Activated CD8-positive, alpha-beta memory T cell treated with anti-CD3 and anti-CD28 coated beads, Interleukin-2, amount 10 ng/mL, durations not matched to agents 7 days and 5 days (primary cell): ENCODE data around the gene SLC5A5. TPM values are rescaled to one million over a fixed set of nuclear protein-coding genes. Genes with fewer than 3 reads are reported as not detected.

Source experiments
- ATAC-seq: fragments of 150-1000 bp; cut with Tn5 transposase; one replicate; pipeline ENCODE4 v1.10.0; 2021; ENCODE audit warnings: moderate library complexity
- CTCF ChIA-PET: fragments of 350-600 bp; sonication (Branson Sonifier 250); formaldehyde crosslinking; loops from one replicate; lab custom pipeline; 2021; ENCODE audit warnings: antibody characterized with exemption; lab: Charles Lee
- DNase-seq: peaks from one replicate; pipeline ENCODE4 v3.0.0-alpha.2; 2020
- H3K27ac Mint-ChIP-seq: one replicate; pipeline ENCODE4 v1.8.0; 2021; ENCODE audit warnings: mild to moderate bottlenecking, mixed read lengths
- H3K27me3 Mint-ChIP-seq: one replicate; pipeline ENCODE4 v1.8.0; 2021; ENCODE audit warnings: mixed read lengths
- H3K36me3 Mint-ChIP-seq: one replicate; pipeline ENCODE4 v1.8.0; 2021; ENCODE audit warnings: mild to moderate bottlenecking, mixed read lengths
- H3K4me1 Mint-ChIP-seq: one replicate; pipeline ENCODE4 v1.8.0; 2021; ENCODE audit warnings: mixed read lengths
- H3K4me3 Mint-ChIP-seq: one replicate; pipeline ENCODE4 v1.8.0; 2021; ENCODE audit warnings: mild to moderate bottlenecking, moderate library complexity, mixed read lengths
- H3K9me3 Mint-ChIP-seq: one replicate; pipeline ENCODE4 v1.8.0; 2022; ENCODE audit warnings: low read depth, mixed read lengths
- total RNA-seq, 2 experiments: library from RNA; stranded (reverse); gene quantifications; one replicate each; pipeline ENCODE4 v1.2.3, GENCODE V29; 2021

The SLC5A5 gene
- total RNA-seq, 2 experiments from 2014 or later, result 0.59 to 0.73 TPM

- Mint-ChIP-seq H3K4me1 (peaks cover 28% of the 10 kb centered on the region), H3K27ac (no peak overlapping the region), H3K4me3 (no peak overlapping the region), H3K36me3 (peaks cover 9% of the 10 kb centered on the region), H3K27me3 (no peaks in the 10 kb centered on the region), H3K9me3 (no peaks in the 10 kb centered on the region)
- ATAC-seq, result peak; percentile 24
- CTCF ChIA-PET, result interaction anchor here (0.6 to 9.5 kb wide), 29 partner anchors 9 to 360 kb away, joined by 3 to 361 read pairs (median 4); partner anchors contain the start of genes CCDC124, FCHO1, MAP1S and SLC5A5
- DNase-seq, result peak; percentile 92
These were observed 16.2 kb upstream of the SLC5A5 start for GRCh38 chr19:17855280-17856152.

GRCh38 chr19:17859533-17860330 is 12.0 kb upstream of the SLC5A5 start, which contains the start of gene RPL18A:
Gene RPL18A, plus strand, starts transcription at chr19:17859910. Its CDS starts 47 bp downstream, at chr19:17859957.
- CTCF ChIA-PET, result interaction anchor here (0.6 to 9.5 kb wide), 45 partner anchors 11 to 419 kb away, joined by 3 to 361 read pairs (median 4); partner anchors contain the start of genes CCDC124, FCHO1, JAK3 and MAP1S
- ATAC-seq, result peak; percentile 97
- peak within 1 kb of the TSS; percentile 93 for H3K27ac Mint-ChIP-seq
- H3K9me3 Mint-ChIP-seq, result no peaks in the 10 kb centered on the region
- peak; percentile 100 for DNase-seq
- H3K36me3 Mint-ChIP-seq, result peaks cover 37% of the 10 kb centered on the region
- peaks cover 37% of the 10 kb centered on the region for H3K4me1 Mint-ChIP-seq
- peak within 1 kb of the TSS; percentile 94 for H3K4me3 Mint-ChIP-seq
- no peaks in the 10 kb centered on the region for H3K27me3 Mint-ChIP-seq

- H3K4me1 Mint-ChIP-seq, result peaks cover 34% of the 10 kb centered on the region
- DNase-seq, result no peak
- no peak for ATAC-seq
- peak overlapping the region; percentile 94 for H3K4me3 Mint-ChIP-seq
- peak overlapping the region; percentile 93 for H3K27ac Mint-ChIP-seq
- peaks cover 40% of the 10 kb centered on the region for H3K36me3 Mint-ChIP-seq
- H3K27me3 Mint-ChIP-seq, result no peaks in the 10 kb centered on the region
- CTCF ChIA-PET, result interaction anchor here (0.9 to 9.5 kb wide), 7 partner anchors 12 to 238 kb away, joined by 3 to 361 read pairs (median 18); partner anchors contain the start of genes CCDC124, JAK3 and SLC5A5
- no peaks in the 10 kb centered on the region for H3K9me3 Mint-ChIP-seq
These were observed 11.3 kb upstream of the SLC5A5 start for GRCh38 chr19:17860331-17860992.

GRCh38 chr19:17860993-17861360 is 10.8 kb upstream of the SLC5A5 start:
- CTCF ChIA-PET, result interaction anchor here (0.9 to 9.5 kb wide), 5 partner anchors 11 to 137 kb away, joined by 3 to 361 read pairs (median 34); partner anchors contain the start of genes CCDC124, JAK3 and SLC5A5
- ATAC-seq (no peak), DNase-seq (no peak)

GRCh38 chr19:17861542-17862402 is 10.0 kb upstream of the SLC5A5 start:
- Mint-ChIP-seq H3K27me3 (no peaks in the 10 kb centered on the region), H3K9me3 (no peaks in the 10 kb centered on the region), H3K4me3 (peak overlapping the region; percentile 94), H3K36me3 (peaks cover 40% of the 10 kb centered on the region), H3K4me1 (peaks cover 31% of the 10 kb centered on the region), H3K27ac (peak overlapping the region; percentile 93)
- no peak for ATAC-seq
- CTCF ChIA-PET, result interaction anchor here (0.9 to 9.5 kb wide), 3 partner anchors 10 to 71 kb away, joined by 3 to 361 read pairs (median 34); partner anchors contain the start of genes CCDC124 and SLC5A5
- peak; percentile 39 for DNase-seq

More at GRCh38 chr19:17860993-17861360, 10.8 kb upstream of the SLC5A5 start:
- Mint-ChIP-seq H3K9me3 (no peaks in the 10 kb centered on the region), H3K36me3 (peaks cover 40% of the 10 kb centered on the region), H3K4me1 (peaks cover 31% of the 10 kb centered on the region), H3K4me3 (peak overlapping the region; percentile 94), H3K27me3 (no peaks in the 10 kb centered on the region), H3K27ac (peak overlapping the region; percentile 93)

- Mint-ChIP-seq H3K9me3 (no peaks in the 10 kb centered on the region), H3K4me1 (peaks cover 31% of the 10 kb centered on the region), H3K27ac (peak overlapping the region; percentile 8), H3K27me3 (no peaks in the 10 kb centered on the region), H3K36me3 (peaks cover 40% of the 10 kb centered on the region), H3K4me3 (peak overlapping the region; percentile 11)
- DNase-seq (no peak), ATAC-seq (no peak)
- CTCF ChIA-PET, result interaction anchor here (0.8 to 9.5 kb wide), 4 partner anchors 9 to 135 kb away, joined by 3 to 361 read pairs (median 13); partner anchors contain the start of genes CCDC124 and SLC5A5
These were observed 8.8 kb upstream of the SLC5A5 start for GRCh38 chr19:17862711-17863519.

- peaks cover 40% of the 10 kb centered on the region for H3K36me3 Mint-ChIP-seq
- CTCF ChIA-PET, result interaction anchor here (0.8 to 5.1 kb wide), 3 partner anchors 8 to 134 kb away, joined by 3 to 23 read pairs (median 3); partner anchors contain the start of genes CCDC124 and SLC5A5
- no peaks in the 10 kb centered on the region for H3K9me3 Mint-ChIP-seq
- DNase-seq (no peak), ATAC-seq (no peak)
- H3K27ac Mint-ChIP-seq, result no peak overlapping the region
- peaks cover 31% of the 10 kb centered on the region for H3K4me1 Mint-ChIP-seq
- H3K27me3 Mint-ChIP-seq, result no peaks in the 10 kb centered on the region
- no peak overlapping the region for H3K4me3 Mint-ChIP-seq
These were observed 8.1 kb upstream of the SLC5A5 start for GRCh38 chr19:17863520-17864182.

GRCh38 chr19:17865364-17866311 is 6.1 kb upstream of the SLC5A5 start:
- Mint-ChIP-seq H3K9me3 (no peaks in the 10 kb centered on the region), H3K36me3 (peaks cover 29% of the 10 kb centered on the region), H3K4me1 (peaks cover 19% of the 10 kb centered on the region), H3K4me3 (no peak overlapping the region), H3K27ac (peak overlapping the region; percentile 45), H3K27me3 (no peaks in the 10 kb centered on the region)
- CTCF ChIA-PET, result interaction anchor here (1.1 to 5.1 kb wide), 3 partner anchors 10 to 369 kb away, joined by 3 to 23 read pairs (median 4); partner anchors contain the start of gene CCDC124
- no peak for DNase-seq
- no peak for ATAC-seq

- ATAC-seq, result no peak
- H3K27ac Mint-ChIP-seq, result no peak overlapping the region
- no peak overlapping the region for H3K4me3 Mint-ChIP-seq
- H3K9me3 Mint-ChIP-seq, result no peaks in the 10 kb centered on the region
- peaks cover 21% of the 10 kb centered on the region for H3K36me3 Mint-ChIP-seq
- CTCF ChIA-PET, result interaction anchor here (5.1 kb wide), 1 partner anchor 66 kb away, joined by 23 read pairs; the partner anchor contains the start of gene CCDC124
- no peak for DNase-seq
- no peaks in the 10 kb centered on the region for H3K27me3 Mint-ChIP-seq
- peaks cover 15% of the 10 kb centered on the region for H3K4me1 Mint-ChIP-seq
These were observed 5.3 kb upstream of the SLC5A5 start for GRCh38 chr19:17866312-17866963.
